Tibial artery (tissue), 4 donors: Measurements from ENCODE around the gene RBFOX1.

Experiments used
- DNase-seq, 2 donors: peaks; one replicate each; pipeline ENCODE4 v3.0.0-alpha.2; 2019
- H3K27ac ChIP-seq, 2 donors: fragments of 200-600 bp; sonication (generic) in 1 of 2; 1 replicate in 1 of 2; 2 replicates in 1 of 2; pipeline ENCODE4 v1.5.1; 2018 to 2019; ENCODE audit warnings: mild to moderate bottlenecking in 1 of 2
- H3K27me3 ChIP-seq, 2 donors: fragments of 200-600 bp; sonication (generic) in 1 of 2; one replicate each; pipeline versions ENCODE4 v1.5.1 to v1.6.0; 2016 to 2019
- H3K36me3 ChIP-seq, 3 donors: fragments of 200-600 bp; sonication (generic) in 2 of 3; one replicate each; pipeline ENCODE4 v1.5.1; 2016 to 2019; ENCODE audit warnings: mild to moderate bottlenecking in 2 of 3
- H3K4me1 ChIP-seq, 4 donors: fragments of 200-600 bp; sonication (generic) in 2 of 4; 1 replicate in 3 of 4; 2 replicates in 1 of 4; pipeline ENCODE4 v1.5.1; 2016 to 2019
- H3K4me3 ChIP-seq, 2 donors: fragments of 200-600 bp; sonication (generic) in 1 of 2; 1 replicate in 1 of 2; 2 replicates in 1 of 2; pipeline ENCODE4 v1.5.1; 2018 to 2019; ENCODE audit warnings: mild to moderate bottlenecking in 2 of 2
- H3K9me3 ChIP-seq, 3 donors: fragments of 200-600 bp; sonication (generic) in 1 of 3; one replicate each; pipeline ENCODE4 v1.5.1; 2016 to 2019
- intact Hi-C: fragments of 100-400 bp; cut with DNase I; formaldehyde crosslinking; loops from one replicate; pipeline ENCODE4 v1.15.0; 2023; ENCODE audit warnings: low total_unique reads
- TF ChIP-seq, protein P1 (sequence below), 2 experiments: fragments of 200-600 bp in 1 of 2; fragments of 450-650 bp in 1 of 2; IDR thresholded peaks; one replicate each; pipeline ENCODE4 v1.5.1; 2017 to 2019; ENCODE audit warnings: antibody characterized with exemption in 2 of 2, mild to moderate bottlenecking in 1 of 2, moderate library complexity in 1 of 2

The RBFOX1 gene

DNA sequence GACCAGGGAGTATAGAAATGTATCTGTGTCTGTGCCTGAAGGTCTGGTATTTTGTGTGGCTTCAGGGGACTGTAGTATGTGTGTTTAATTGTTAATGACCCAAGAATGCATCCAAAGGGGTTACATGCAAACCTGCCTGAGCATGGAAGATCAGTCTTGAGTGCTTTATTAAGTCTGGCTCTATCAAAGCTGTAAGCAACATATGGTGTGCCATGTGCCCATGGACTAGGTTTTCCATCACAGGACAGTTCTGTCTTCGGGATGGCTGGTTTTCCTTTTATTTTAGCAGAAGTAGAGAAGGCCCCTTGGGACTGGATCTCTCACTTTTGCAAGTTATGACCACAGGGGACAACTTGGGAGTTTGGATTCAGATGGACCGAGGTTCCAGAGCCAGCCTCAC is 18.2 kb downstream of the RBFOX1 start:
- no peak for DNase-seq
- intact Hi-C loops, result no loop called here
- Histone ChIP-seq H3K4me3 (no peak overlapping the region), H3K27ac (no peak overlapping the region), H3K4me1 (no peaks in the 10 kb centered on the region), H3K9me3 (no peaks in the 10 kb centered on the region), H3K36me3 (no peaks in the 10 kb centered on the region), H3K27me3 (no peaks in the 10 kb centered on the region)
- TF ChIP-seq, protein P1, sequence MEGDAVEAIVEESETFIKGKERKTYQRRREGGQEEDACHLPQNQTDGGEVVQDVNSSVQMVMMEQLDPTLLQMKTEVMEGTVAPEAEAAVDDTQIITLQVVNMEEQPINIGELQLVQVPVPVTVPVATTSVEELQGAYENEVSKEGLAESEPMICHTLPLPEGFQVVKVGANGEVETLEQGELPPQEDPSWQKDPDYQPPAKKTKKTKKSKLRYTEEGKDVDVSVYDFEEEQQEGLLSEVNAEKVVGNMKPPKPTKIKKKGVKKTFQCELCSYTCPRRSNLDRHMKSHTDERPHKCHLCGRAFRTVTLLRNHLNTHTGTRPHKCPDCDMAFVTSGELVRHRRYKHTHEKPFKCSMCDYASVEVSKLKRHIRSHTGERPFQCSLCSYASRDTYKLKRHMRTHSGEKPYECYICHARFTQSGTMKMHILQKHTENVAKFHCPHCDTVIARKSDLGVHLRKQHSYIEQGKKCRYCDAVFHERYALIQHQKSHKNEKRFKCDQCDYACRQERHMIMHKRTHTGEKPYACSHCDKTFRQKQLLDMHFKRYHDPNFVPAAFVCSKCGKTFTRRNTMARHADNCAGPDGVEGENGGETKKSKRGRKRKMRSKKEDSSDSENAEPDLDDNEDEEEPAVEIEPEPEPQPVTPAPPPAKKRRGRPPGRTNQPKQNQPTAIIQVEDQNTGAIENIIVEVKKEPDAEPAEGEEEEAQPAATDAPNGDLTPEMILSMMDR (IDR thresholded peaks at IDR 0.05), result no peak

GRCh38 chr16:7351610-7352510 is 19.2 kb downstream of the RBFOX1 start:
- no peak for DNase-seq
- intact Hi-C loops, result no loop called here
- Histone ChIP-seq H3K4me1 (no peaks in the 10 kb centered on the region), H3K27me3 (no peaks in the 10 kb centered on the region), H3K9me3 (no peaks in the 10 kb centered on the region), H3K27ac (no peak overlapping the region), H3K36me3 (no peaks in the 10 kb centered on the region), H3K4me3 (no peak overlapping the region)
- TF ChIP-seq, protein P1 (IDR thresholded peaks at IDR 0.05), result no peak

- H3K9me3 ChIP-seq, result no peaks in the 10 kb centered on the region
- no peak for DNase-seq
- H3K27me3 ChIP-seq, result no peaks in the 10 kb centered on the region
- intact Hi-C loops, result no loop called here
- no peaks in the 10 kb centered on the region for H3K4me1 ChIP-seq
- no peak overlapping the region for H3K27ac ChIP-seq
- no peaks in the 10 kb centered on the region for H3K36me3 ChIP-seq
- no peak overlapping the region for H3K4me3 ChIP-seq
- TF ChIP-seq, protein P1 (IDR thresholded peaks at IDR 0.05), result no peak
Observed at GRCh38 chr16:7355758-7356157, 23.1 kb downstream of the RBFOX1 start.

GRCh38 chr16:7361416-7362129 is 28.9 kb downstream of the RBFOX1 start:
- no peaks in the 10 kb centered on the region for H3K36me3 ChIP-seq
- no peak overlapping the region for H3K4me3 ChIP-seq
- H3K4me1 ChIP-seq, result no peaks in the 10 kb centered on the region
- no peaks in the 10 kb centered on the region for H3K27me3 ChIP-seq
- DNase-seq, result no peak
- no peak overlapping the region for H3K27ac ChIP-seq
- peaks cover 0 to 3% (median 0%) of the 10 kb centered on the region in 3 donors for H3K9me3 ChIP-seq
- intact Hi-C loops, result no loop called here
- TF ChIP-seq, protein P1 (IDR thresholded peaks at IDR 0.05), result no peak

- Histone ChIP-seq H3K27me3 (no peaks in the 10 kb centered on the region), H3K4me3 (no peak overlapping the region), H3K36me3 (no peaks in the 10 kb centered on the region), H3K9me3 (peaks cover 0 to 3% (median 0%) of the 10 kb centered on the region in 3 donors), H3K4me1 (no peaks in the 10 kb centered on the region), H3K27ac (no peak overlapping the region)
- DNase-seq, result no peak
- intact Hi-C loops, result no loop called here
- TF ChIP-seq, protein P1 (IDR thresholded peaks at IDR 0.05), result no peak
Observed at GRCh38 chr16:7362231-7362630, 29.6 kb downstream of the RBFOX1 start.
